Posterior cingulate gyrus (tissue), 11 donors: ENCODE results near the gene HLA-DMA.
A peak's percentile ranks its signal among the peaks of the same experiment; 100 is the strongest.

Source experiments
- DNase-seq, 10 donors: peaks; one replicate each; pipeline versions ENCODE4 v3.0.0 to v3.0.0-alpha.2; 2020 to 2021; ENCODE audit warnings: mixed read lengths in 3 of 10
- intact Hi-C: fragments of 100-400 bp; cut with DNase I; formaldehyde crosslinking; loops from one replicate; pipeline ENCODE4 v1.15.1; 2023

Gene HLA-DMA

DNA sequence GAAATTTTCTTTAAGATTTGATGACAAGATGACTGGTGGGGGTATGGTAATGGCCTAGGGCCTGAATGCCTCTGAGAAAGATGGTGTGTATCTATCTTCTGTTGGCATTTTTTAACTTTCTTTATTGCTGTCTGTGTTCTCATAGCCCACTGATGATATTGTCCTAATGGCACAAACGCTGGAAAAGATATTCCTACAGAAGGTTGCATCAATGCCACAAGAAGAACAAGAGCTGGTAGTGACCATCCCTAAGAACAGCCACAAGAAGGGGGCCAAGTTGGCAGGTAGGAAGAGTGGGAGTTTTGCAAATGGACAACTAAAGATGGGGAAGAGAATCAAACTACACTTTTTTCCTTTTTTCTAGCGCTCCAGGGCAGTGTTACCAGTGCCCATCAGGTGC, 23.0 kb upstream of the HLA-DMA start:
- intact Hi-C loops, result no loop called here
- DNase-seq, result no peak

DNA sequence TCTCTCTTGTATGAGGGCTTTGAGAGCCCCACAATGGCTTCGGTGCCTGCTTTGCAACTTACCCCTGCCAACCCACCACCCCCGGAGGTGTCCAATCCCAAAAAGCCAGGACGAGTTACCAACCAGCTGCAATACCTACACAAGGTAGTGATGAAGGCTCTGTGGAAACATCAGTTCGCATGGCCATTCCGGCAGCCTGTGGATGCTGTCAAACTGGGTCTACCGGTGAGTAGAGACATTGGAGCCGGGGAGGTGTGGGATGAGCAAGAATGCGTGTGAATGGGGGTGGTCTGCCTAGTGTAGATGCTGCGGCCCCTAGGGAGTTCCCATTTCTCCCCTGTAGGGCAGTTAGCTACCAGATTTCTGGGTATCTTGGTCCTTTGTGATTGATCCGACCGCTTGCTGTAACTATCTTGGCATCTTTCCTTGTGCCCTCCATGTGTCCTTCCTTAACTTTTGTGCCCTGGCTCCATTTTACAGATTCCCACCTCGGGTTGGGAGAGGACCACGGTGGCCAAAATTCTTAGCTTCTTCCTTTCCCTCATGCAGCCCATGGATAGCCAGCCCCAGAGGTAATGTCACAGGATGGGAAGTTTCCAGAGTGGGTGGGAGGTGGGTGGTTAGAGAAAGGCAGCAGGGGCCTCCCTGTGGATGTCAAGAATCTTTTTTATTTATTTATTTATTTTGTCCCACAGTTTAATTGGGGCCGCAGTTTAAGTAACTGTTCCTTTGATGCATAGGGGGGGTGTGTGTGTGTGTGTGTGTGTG, 21.8 kb upstream of the HLA-DMA start:
- intact Hi-C loops, result loop anchor here (5.0 kb wide), 2 partner anchors 228 to 777 kb away; partner anchors contain the start of genes HSD17B8, RXRB and SLC39A7

GRCh38 chr6:32974016-32974333, 21.1 kb upstream of the HLA-DMA start:
- DNase-seq, result peak in 1 of 10 donors; percentile 25
- intact Hi-C loops, result loop anchor here (5.0 kb wide), 2 partner anchors 228 to 777 kb away; partner anchors contain the start of genes HSD17B8, RXRB and SLC39A7

More for the DNA sequence above, 21.8 kb upstream of the HLA-DMA start:
- peak in 1 of 10 donors; percentile 70 for DNase-seq

GRCh38 chr6:32973144-32974015, 20.5 kb upstream of the HLA-DMA start:
- intact Hi-C loops, result loop anchor here (5.0 kb wide), 2 partner anchors 229 to 776 kb away; partner anchors contain the start of genes HSD17B8, RXRB and SLC39A7
- DNase-seq, result peak in 2 of 10 donors; percentile 24 to 56

DNA sequence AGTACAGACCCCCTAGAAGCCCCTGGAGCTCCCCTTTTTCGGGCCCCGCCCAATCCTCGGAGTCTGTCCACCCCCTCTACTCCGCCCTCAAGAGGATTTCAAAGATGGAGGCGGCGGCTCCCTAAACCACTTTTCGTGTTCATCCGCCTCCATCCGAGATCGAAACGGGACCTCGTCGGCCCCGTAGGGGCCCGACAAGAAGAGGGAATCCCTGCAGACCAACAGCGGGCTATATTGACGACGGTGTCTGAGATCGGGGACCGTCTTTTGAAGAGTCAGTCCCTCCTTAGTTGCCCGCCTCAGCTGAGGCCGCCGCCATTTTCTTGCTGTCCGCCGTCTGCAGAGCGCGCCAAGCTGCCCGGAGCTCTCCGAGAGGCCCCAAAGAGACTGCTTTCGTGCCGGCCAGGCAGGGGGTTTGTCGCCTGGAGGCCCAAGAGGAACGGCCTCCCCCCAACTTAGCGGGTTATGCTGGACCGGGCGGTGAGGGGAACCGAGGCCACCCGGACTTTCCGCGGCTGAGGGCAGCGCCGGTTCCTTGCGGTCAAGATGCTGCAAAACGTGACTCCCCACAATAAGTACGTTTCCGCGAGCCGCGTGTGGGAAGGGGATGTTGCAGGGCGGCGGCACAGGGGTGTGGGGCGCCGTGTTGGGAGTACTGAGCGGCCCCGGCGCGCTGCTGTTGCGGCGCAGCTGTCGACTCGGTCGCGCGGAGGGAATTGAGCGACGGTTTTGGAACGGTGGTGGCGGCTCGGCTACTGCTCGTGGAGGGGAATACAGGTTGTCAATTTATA, 19.7 kb upstream of the HLA-DMA start:
- DNase-seq, result peak in 7 of 10 donors; percentile 21 to 85 (median 56)
- intact Hi-C loops, result loop anchor here (5.0 kb wide), 2 partner anchors 230 to 775 kb away; partner anchors contain the start of genes HSD17B8, RXRB and SLC39A7

DNA sequence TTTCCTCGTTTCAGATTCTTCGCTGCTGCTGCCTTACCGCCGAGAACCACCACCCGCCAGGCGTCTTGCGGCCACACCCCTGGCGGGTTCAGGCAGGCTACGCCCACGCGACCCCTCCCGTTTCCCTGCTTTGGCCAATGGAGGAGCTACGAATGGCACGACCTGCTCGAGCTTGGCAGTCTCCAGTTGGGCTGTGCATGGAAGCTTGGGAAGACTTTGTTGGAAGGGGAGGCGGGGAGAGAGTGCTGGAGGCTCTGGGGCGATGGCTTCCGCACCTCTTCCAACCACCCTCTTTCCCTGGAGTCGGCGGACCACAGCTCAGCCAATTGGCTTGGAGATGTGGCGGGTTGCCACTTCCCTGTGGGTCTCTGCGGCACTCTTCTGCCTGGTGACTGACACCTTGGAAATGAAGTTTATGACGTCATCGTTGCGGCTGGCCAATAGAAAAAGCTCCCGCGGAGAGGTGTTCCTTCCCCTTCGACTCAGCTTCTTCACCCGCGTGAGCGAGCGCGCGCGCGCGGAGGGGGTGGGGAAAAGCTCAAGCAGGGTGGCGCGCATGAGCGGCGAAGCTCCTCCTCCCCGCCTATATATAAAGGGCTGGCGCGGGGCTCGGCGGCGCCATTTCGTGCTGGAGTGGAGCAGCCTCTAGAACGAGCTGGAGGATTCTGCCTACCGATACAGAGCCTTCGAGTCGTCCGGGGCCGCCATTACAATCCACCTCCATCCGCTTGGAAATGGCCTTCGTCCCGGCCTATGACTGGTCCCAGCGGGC, 18.9 kb upstream of the HLA-DMA start:
- intact Hi-C loops, result loop anchor here (5.0 kb wide), 2 partner anchors 231 to 774 kb away; partner anchors contain the start of genes HSD17B8, RXRB and SLC39A7
- peak; percentile 99 to 100 (median 99) for DNase-seq

GRCh38 chr6:32971242-32971580, 18.3 kb upstream of the HLA-DMA start:
- intact Hi-C loops, result loop anchor here (5.0 kb wide), 2 partner anchors 231 to 774 kb away; partner anchors contain the start of genes HSD17B8, RXRB and SLC39A7
- no peak for DNase-seq

DNA sequence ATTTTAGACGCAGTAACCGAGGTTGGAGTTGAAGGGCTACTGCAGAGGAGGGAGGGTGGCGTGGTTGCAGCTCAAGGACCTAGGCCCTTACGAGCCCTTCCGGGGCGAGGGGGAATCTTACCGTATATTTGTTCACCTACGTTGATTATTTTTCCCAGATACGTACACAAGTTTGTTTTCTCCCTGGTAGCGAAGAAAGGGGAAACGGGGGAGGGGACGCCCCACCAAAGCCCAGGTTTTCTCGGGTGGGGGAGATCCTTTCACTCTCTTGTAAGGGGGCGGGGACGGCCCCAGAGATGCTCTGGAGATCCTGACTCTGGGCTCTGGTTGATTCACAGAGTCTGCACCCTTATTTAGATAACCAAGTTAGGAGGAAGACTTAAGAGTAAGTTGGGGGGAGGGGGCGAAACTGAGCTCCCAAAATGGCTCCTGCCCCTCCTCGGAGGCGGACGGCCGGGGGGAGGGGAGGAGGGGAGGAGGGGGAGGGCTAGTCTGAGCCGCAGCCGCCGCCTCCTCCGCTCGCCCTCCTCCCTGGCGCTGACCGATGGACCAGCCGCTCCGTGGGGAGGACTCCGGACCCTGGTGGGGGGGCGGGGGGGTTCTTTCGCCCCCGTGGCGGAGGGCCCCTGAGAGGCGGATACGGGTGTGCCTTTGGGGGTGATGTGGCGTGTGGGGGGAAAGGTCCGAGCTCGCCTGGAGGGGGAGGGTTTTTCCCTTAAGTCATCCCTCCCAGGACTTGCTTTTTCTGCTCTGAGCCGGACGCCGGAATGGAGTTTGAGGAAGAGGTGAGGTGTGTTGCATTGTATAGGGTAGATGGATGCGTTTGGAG, 17.7 kb upstream of the HLA-DMA start:
- intact Hi-C loops, result loop anchor here (5.0 kb wide), 2 partner anchors 232 to 773 kb away; partner anchors contain the start of genes HSD17B8, RXRB and SLC39A7
- peak; percentile 63 to 95 (median 76) for DNase-seq

- DNase-seq, result peak; percentile 42 to 92 (median 60)
- intact Hi-C loops, result loop anchor here (5.0 kb wide), 4 partner anchors 38 to 773 kb away; partner anchors contain the start of genes HSD17B8, RXRB and SLC39A7
Observed at GRCh38 chr6:32969685-32970412, 17.0 kb upstream of the HLA-DMA start.

DNA sequence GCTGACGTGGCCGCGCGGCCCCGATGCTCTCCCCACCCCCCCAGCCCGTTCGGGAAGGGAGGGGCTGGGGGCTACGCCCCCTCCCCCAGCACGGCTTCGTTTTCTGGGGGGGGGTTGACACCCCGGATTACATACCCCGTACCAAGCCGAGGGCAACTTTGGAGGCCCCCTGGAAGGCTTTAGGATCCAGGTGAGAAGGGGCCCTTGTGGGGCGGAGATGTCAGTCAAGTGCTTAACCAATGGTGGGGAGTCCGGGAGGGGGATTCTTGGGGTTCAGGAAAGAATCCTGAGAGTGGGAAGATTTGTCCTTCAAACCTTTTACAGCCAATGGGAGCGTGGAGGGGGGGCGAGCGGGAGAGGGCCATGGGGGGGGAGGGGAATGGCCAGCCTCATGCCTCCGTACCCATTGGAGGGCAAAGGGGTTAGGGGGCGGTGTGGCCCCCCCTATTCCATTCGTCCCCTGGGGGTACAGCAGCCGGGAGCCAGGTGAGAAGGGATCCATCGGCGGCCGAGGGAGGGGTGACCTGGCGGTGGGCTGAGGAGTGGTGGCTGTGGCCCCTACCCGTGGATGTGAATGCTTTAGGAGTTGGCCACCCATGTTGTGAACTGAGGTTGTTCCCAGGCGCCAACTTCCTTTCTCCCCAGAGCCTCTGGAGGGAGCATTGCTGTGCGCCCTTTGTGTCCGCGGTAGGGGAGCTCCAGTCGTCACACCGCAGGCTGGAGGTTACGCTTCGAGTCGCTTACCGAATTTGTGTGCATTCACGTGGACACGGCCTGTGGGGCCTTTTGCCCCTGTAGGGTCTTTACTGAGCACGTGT, 16.2 kb upstream of the HLA-DMA start:
- intact Hi-C loops, result loop anchor here (5.0 kb wide), 2 partner anchors 37 to 82 kb away; no protein-coding TSS in a partner anchor
- peak; percentile 40 to 92 (median 66) for DNase-seq

GRCh38 chr6:32968093-32968866, 15.4 kb upstream of the HLA-DMA start, which contains the start of gene BRD2:
TSS of gene BRD2 (plus strand) at chr6:32968594. CDS start at chr6:32972899, 4,305 bp downstream.
- intact Hi-C loops, result loop anchor here (5.0 kb wide), 2 partner anchors 36 to 81 kb away; no protein-coding TSS in a partner anchor
- peak; percentile 93 to 99 (median 96) for DNase-seq

- intact Hi-C loops, result loop anchor here (5.0 kb wide), 2 partner anchors 35 to 80 kb away; no protein-coding TSS in a partner anchor
- peak in 2 of 10 donors; percentile 16 to 44 for DNase-seq
Observed at GRCh38 chr6:32967151-32968091, 14.5 kb upstream of the HLA-DMA start.

- DNase-seq, result no peak
- intact Hi-C loops, result loop anchor here (5.0 kb wide), 2 partner anchors 32 to 77 kb away; no protein-coding TSS in a partner anchor
Observed at GRCh38 chr6:32964776-32965175, 11.9 kb upstream of the HLA-DMA start.

DNA sequence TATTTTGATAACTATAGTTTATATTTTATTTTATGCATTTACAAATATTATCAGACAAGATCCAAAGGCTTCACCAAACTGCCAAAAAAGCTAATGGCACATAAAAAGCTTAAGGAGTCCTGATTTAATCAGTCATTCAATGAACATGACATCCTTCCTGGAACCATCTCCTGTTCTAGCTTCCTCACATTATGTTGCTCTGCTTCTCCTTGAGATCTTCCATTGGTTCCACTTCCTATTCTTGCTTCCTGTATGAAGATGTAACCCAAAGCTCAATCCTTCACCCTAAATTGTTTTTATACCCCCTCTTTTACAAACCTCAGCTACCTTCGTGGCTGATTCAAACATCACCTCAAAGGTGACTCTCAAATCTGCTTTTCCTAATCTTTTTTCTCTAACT, 11.0 kb upstream of the HLA-DMA start:
- no peak for DNase-seq

More for the DNA sequence above, 11.0 kb upstream of the HLA-DMA start:
- intact Hi-C loops, result no loop called here
